HG02840 (cell line): ENCODE measurements around the gene PLXND1.
"Not testable (repeated sequence)": the region's sequence is repeated elsewhere in the genome, so short reads cannot be mapped to it uniquely, and the experiment has no call there.

Experiments used
- ATAC-seq: cut with Tn5 transposase; IDR thresholded peaks from one replicate; pipeline ENCODE4 v1.9.1; 2021; ENCODE audit warnings: mild to moderate bottlenecking, moderate library complexity, moderate number of reproducible peaks; ENCODE audit not compliant: unreplicated experiment, low FRiP score

PLXND1 gene

GRCh38 chr3:129606636-129607390 is at the start of gene PLXND1:
TSS of gene PLXND1 (minus strand) at chr3:129606676. CDS start at chr3:129606639, 37 bp downstream.
- ATAC-seq, result no peak

GRCh38 chr3:129655291-129655700 is 48.8 kb upstream of the PLXND1 start:
- no peak for ATAC-seq

- ATAC-seq, result no peak
Measured at GRCh38 chr3:129654131-129654530, 47.7 kb upstream of the PLXND1 start.

GRCh38 chr3:129653019-129653418 is 46.5 kb upstream of the PLXND1 start:
- ATAC-seq, result no peak

GRCh38 chr3:129651435-129652202 is 45.1 kb upstream of the PLXND1 start:
- no peak for ATAC-seq

- no peak for ATAC-seq
Measured at GRCh38 chr3:129650256-129650872, 43.9 kb upstream of the PLXND1 start.

- ATAC-seq, result no peak
Measured at GRCh38 chr3:129648391-129648790, 41.9 kb upstream of the PLXND1 start.

- no peak for ATAC-seq
Measured at GRCh38 chr3:129645286-129645685, 38.8 kb upstream of the PLXND1 start.

GRCh38 chr3:129644836-129645235 is 38.4 kb upstream of the PLXND1 start:
- ATAC-seq, result no peak

GRCh38 chr3:129641567-129642260 is 35.2 kb upstream of the PLXND1 start:
- ATAC-seq, result not testable (repeated sequence)

GRCh38 chr3:129640985-129641384 is 34.5 kb upstream of the PLXND1 start:
- not testable (repeated sequence) for ATAC-seq

GRCh38 chr3:129638481-129638880 is 32.0 kb upstream of the PLXND1 start:
- ATAC-seq, result no peak

- ATAC-seq, result no peak
Measured at GRCh38 chr3:129636082-129636481, 29.6 kb upstream of the PLXND1 start.

- ATAC-seq, result no peak
Measured at GRCh38 chr3:129635656-129636055, 29.2 kb upstream of the PLXND1 start.

- no peak for ATAC-seq
Measured at GRCh38 chr3:129633751-129634481, 27.4 kb upstream of the PLXND1 start.

- no peak for ATAC-seq
Measured at GRCh38 chr3:129632977-129633376, 26.5 kb upstream of the PLXND1 start.

- no peak for ATAC-seq
Measured at GRCh38 chr3:129632556-129632955, 26.1 kb upstream of the PLXND1 start.

- ATAC-seq, result no peak
Measured at GRCh38 chr3:129632056-129632455, 25.6 kb upstream of the PLXND1 start.

GRCh38 chr3:129629011-129629410 is 22.5 kb upstream of the PLXND1 start:
- no peak for ATAC-seq

GRCh38 chr3:129628169-129628522 is 21.7 kb upstream of the PLXND1 start:
- ATAC-seq, result no peak
